Lower leg skin (tissue), 4 donors: ENCODE results near the gene MYO19. TPM values are rescaled to one million over a fixed set of nuclear protein-coding genes. Genes with fewer than 3 reads are reported as not detected.

Experiments used
- DNase-seq, 2 donors: peaks; one replicate each; pipeline ENCODE4 v3.0.0-alpha.2; 2019; ENCODE audit warnings: low spot score in 2 of 2
- H3K4me3 ChIP-seq: fragments of 200-600 bp; sonication (generic); 2 replicates; pipeline ENCODE4 v1.5.1; 2017; ENCODE audit warnings: mild to moderate bottlenecking, low read depth; ENCODE audit not compliant: poor library complexity, severe bottlenecking
- POLR2A ChIP-seq, 2 donors: fragments of 450-650 bp; IDR thresholded peaks; one replicate each; pipeline ENCODE4 v1.6.1; 2016 to 2017; ENCODE audit warnings: antibody characterized with exemption in 2 of 2, mild to moderate bottlenecking in 1 of 2, moderate library complexity in 1 of 2
- WGBS, 2 donors: methylation state at CpG; one replicate each; pipeline ENCODE4 v1.1.5; 2018; 5-methylcytosine and 5-hydroxymethylcytosine counted together
- intact Hi-C: fragments of 100-400 bp; cut with DNase I; formaldehyde crosslinking; loops from one replicate; pipeline ENCODE4 v1.15.0; 2023; ENCODE audit warnings: low total_unique reads
- total RNA-seq, 4 donors: library from RNA; depleted of rRNA; stranded (reverse); fragments of >200 nt; gene quantifications; one replicate each; pipeline ENCODE4 v1.1.0, GENCODE V29; 2016
- TF ChIP-seq, protein P1 (sequence below), 3 donors: fragments of 450-650 bp; IDR thresholded peaks; one replicate each; pipeline ENCODE4 v1.5.1; 2016; ENCODE audit warnings: antibody characterized with exemption in 3 of 3, mild to moderate bottlenecking in 3 of 3, moderate library complexity in 2 of 3

The MYO19 gene
- total RNA-seq, 4 donors from 2014 or later, result 70.5 to 167 (median 88.1) TPM

DNA sequence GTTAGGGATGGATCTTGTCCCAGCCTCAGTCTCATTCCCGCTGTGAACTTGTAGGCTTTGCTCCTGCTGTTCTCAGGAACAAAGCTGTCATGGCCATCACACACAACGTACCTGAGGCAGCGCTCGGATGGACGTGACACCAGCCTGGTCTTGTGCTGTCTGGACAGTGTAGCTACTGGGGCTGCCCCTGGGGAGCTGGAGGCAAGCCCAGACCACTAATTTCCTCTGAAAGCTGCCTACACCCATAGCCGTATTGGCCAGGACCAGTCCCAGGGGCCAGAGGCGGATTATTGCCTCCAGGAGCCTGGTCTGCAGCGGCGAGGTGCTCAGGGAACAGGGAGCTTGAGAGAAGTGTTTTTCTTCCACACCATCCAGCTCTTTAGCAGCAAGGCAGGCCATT is 36.5 kb downstream of the MYO19 start:
- no peak overlapping the region for H3K4me3 ChIP-seq
- WGBS, 2 donors, result 80 to 82% methylated on average over 9 of the region's 9 CpGs
- TF ChIP-seq POLR2A (IDR thresholded peaks at IDR 0.05), result no peak
- TF ChIP-seq, protein P1, sequence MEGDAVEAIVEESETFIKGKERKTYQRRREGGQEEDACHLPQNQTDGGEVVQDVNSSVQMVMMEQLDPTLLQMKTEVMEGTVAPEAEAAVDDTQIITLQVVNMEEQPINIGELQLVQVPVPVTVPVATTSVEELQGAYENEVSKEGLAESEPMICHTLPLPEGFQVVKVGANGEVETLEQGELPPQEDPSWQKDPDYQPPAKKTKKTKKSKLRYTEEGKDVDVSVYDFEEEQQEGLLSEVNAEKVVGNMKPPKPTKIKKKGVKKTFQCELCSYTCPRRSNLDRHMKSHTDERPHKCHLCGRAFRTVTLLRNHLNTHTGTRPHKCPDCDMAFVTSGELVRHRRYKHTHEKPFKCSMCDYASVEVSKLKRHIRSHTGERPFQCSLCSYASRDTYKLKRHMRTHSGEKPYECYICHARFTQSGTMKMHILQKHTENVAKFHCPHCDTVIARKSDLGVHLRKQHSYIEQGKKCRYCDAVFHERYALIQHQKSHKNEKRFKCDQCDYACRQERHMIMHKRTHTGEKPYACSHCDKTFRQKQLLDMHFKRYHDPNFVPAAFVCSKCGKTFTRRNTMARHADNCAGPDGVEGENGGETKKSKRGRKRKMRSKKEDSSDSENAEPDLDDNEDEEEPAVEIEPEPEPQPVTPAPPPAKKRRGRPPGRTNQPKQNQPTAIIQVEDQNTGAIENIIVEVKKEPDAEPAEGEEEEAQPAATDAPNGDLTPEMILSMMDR (IDR thresholded peaks at IDR 0.05), result no peak
- intact Hi-C loops, result no loop called here
- peak in 1 of 2 donors; percentile 66 for DNase-seq

DNA sequence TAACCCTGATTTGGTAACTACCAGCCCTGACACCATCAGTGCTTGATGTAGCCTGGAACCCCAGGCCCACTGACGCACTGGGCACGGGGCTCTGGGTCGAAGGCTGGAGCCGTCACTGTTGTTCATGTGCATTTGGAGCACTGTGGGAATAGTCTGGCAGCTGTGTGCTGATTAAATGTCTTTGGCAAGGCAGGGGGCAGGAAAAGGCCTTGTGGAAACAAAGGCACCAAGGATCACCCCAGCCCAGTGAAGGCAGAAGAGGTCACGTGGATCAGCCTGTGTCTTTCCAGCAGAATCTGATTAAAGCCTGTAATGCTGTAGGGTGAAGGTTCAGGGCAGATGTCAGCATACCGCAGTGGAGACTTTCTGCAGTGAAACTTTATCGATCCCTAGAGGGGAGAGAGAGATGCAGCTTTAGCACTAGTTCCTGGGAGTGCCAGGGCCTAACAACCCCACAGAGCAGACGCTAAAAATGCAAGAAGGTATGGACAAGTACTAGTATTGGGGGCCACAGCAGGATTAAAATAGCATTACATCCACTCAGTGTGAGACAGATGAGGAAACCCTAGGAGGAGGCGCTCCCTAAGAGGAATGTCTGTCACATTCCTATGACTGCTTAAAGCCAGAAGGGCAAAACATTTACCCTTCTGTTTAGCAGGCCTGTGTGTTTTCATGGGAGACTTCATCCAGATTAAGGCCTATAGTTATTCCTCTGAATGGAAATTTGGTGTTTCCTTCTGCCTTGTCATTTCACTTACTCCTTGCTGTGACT is 38.5 kb downstream of the MYO19 start:
- peak in 1 of 2 donors; percentile 59 for DNase-seq
- H3K4me3 ChIP-seq, result no peak overlapping the region
- 94% methylated on average over 9 of the region's 9 CpGs for WGBS, 2 donors
- intact Hi-C loops, result no loop called here
- no peak for TF ChIP-seq POLR2A (IDR thresholded peaks at IDR 0.05)
- TF ChIP-seq, protein P1 (IDR thresholded peaks at IDR 0.05), result no peak

DNA sequence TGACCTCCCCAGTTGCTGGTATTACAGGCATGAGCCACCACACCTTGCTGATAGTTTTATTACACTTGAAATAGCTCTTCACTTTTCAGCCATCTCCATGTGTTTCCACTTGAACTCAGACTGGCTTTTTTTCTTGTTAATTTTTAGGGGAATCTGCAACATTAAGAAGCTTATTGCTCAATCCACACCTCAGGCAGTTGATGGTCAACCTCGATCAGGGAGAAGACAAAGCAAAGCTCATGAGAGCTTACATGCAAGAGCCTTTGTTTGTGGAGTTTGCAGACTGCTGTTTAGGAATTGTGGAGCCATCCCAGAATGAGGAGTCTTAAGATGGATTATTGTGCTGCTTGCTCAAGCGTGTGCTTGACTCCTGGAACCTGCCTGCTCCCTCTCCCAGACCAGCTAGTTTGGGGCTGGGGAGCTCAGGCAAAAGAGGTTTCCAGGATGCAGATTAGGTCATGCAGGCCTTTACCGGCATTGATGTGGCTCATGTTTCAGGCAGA is 39.5 kb downstream of the MYO19 start:
- no peak overlapping the region for H3K4me3 ChIP-seq
- intact Hi-C loops, result no loop called here
- 70 to 71% methylated on average over 3 of the region's 3 CpGs for WGBS, 2 donors
- peak in 1 of 2 donors; percentile 23 for DNase-seq
- TF ChIP-seq POLR2A (IDR thresholded peaks at IDR 0.05), result no peak
- TF ChIP-seq, protein P1 (IDR thresholded peaks at IDR 0.05), result no peak

DNA sequence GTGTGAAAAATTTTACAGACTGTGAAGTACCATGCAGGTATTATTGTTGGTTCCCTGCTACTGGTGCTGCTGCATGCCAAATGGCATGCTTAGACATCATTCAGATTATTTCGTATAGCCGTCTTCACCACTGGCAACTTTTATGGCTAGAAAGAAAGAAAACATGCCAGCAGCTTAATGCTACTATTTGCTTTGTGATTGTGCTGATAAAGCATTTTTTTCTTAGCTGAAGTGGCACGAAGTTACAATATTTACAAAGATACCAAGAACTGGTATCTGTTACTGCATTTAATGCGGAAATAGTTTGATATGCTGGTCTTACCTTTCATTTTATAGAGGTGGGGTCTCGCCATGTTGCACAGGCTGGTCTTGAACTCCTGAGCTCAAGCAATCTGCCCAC is 40.0 kb downstream of the MYO19 start:
- TF ChIP-seq POLR2A (IDR thresholded peaks at IDR 0.05), result no peak
- TF ChIP-seq, protein P1 (IDR thresholded peaks at IDR 0.05), result no peak
- 76 to 81% methylated on average over 5 of the region's 5 CpGs for WGBS, 2 donors
- no peak for DNase-seq
- intact Hi-C loops, result no loop called here
- H3K4me3 ChIP-seq, result no peak overlapping the region

DNA sequence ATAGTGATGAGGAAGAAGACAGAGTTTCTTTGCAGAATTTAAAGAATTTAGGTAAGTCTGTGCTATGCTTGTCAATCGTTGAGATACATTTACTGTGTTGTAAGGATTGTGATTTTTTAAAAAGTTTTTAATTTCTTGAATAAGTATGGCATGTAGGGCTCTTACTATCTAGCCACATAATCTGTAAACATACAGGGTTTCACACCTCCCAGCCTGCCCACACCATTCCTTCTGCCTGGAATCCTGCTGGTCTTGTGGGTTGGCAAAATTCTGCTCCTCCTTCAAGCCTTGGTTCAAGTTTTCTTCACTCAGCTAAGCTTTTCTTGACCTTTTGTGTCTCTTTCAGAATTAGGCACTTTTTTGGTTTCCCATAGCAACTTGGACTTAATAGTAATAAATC is 40.7 kb downstream of the MYO19 start:
- TF ChIP-seq, protein P1 (IDR thresholded peaks at IDR 0.05), result no peak
- no peak for TF ChIP-seq POLR2A (IDR thresholded peaks at IDR 0.05)
- intact Hi-C loops, result no loop called here
- 77 to 78% methylated on average over 1 of the region's 1 CpG for WGBS, 2 donors
- H3K4me3 ChIP-seq, result no peak overlapping the region
- peak in 1 of 2 donors; percentile 2 for DNase-seq
